GM21447 (cell line): ENCODE results near the gene PAGR1.
"Not testable (repeated sequence)": the region's sequence is repeated elsewhere in the genome, so short reads cannot be mapped to it uniquely, and the experiment has no call there.

Experiments
- ATAC-seq: cut with Tn5 transposase; IDR thresholded peaks from one replicate; pipeline ENCODE4 v1.9.1; 2021; ENCODE audit not compliant: unreplicated experiment

Gene PAGR1

DNA sequence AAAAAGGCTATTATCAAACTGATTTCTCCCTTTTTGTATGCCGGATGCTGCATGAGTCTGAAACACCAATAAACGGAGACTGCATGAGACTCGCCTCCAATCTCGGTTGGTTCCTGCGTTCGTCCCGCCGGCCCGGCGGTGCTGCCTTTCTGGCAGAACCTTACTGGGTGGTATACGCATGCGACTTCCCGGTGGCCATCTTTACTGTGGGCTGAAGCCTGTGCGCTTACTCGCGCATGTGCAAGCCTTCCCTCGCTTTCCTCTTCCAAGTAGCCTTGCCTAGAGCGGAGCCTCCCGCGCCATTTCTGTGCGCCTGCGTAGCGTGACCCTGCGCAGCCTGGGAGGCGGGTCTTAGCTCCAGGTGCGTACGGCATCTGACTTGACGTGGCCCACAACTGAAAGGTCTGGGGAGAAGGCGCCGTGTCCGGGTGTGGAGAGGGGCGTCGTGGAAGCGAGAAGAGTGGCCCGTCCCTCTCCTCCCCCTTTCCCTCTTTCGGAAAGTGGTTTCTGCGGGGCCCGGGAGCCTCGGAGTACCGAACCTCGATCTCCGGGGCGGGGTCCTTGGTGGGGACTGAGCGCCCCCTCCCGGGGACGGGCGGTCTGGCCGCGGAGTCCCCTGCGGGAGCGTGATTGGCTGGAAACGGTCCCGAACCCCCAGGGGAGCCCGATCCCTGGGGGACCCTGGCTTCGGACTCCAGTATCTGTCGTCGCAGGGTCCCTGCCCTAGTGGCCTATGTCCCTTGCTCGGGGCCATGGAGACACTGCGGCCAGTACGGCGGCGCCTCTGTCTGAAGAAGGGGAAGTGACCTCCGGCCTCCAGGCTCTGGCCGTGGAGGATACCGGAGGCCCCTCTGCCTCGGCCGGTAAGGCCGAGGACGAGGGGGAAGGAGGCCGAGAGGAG is at the start of gene PAGR1:
PAGR1 (plus strand) TSS at position 360 of the 901 bp plus-strand sequence; CDS start at position 734, 374 bp downstream.
- peak; percentile 50 for ATAC-seq

- no peak for ATAC-seq
These were observed 49.4 kb upstream of the PAGR1 start for GRCh38 chr16:29766571-29766970.

GRCh38 chr16:29767062-29767461 is 48.9 kb upstream of the PAGR1 start:
- no peak for ATAC-seq

GRCh38 chr16:29769507-29769906 is 46.4 kb upstream of the PAGR1 start:
- no peak for ATAC-seq

DNA sequence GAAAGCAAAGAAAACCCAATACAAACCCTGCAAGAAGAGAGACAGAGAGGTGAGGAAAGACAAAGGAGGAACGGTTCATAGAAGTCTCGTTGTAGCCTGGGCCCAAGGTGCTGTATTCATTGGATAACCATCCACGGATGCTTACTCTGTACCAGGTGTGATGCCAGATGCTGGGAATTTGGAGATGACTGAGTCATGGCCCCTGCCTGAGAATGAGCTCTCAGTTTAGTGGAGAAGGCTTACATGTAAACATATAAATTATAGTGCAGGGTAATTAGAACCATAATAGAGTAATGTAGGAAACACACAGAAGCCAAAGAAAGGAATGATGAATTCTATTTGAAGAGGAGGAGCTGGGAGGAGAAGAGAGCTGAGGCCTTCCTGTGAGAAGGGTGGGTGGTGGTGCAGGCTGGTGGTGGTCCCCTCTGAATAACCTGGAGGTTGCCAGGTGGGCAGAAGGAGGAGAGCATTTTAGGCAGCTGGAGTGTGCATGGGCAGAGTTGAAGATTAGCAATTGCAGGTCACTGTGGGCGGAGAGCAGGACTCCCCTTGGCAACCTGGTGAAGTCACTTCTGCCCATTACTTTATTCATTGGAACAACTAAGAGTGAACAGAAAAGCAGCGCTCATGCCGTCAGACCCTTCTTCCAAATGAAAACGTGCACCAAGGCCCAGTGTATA is 45.6 kb upstream of the PAGR1 start:
- no peak for ATAC-seq

- not testable (repeated sequence) for ATAC-seq
These were observed 43.6 kb upstream of the PAGR1 start for GRCh38 chr16:29772330-29772729.

GRCh38 chr16:29774730-29775129 is 41.2 kb upstream of the PAGR1 start:
- ATAC-seq = no peak

GRCh38 chr16:29775742-29776408 is 40.1 kb upstream of the PAGR1 start:
- no peak for ATAC-seq

DNA sequence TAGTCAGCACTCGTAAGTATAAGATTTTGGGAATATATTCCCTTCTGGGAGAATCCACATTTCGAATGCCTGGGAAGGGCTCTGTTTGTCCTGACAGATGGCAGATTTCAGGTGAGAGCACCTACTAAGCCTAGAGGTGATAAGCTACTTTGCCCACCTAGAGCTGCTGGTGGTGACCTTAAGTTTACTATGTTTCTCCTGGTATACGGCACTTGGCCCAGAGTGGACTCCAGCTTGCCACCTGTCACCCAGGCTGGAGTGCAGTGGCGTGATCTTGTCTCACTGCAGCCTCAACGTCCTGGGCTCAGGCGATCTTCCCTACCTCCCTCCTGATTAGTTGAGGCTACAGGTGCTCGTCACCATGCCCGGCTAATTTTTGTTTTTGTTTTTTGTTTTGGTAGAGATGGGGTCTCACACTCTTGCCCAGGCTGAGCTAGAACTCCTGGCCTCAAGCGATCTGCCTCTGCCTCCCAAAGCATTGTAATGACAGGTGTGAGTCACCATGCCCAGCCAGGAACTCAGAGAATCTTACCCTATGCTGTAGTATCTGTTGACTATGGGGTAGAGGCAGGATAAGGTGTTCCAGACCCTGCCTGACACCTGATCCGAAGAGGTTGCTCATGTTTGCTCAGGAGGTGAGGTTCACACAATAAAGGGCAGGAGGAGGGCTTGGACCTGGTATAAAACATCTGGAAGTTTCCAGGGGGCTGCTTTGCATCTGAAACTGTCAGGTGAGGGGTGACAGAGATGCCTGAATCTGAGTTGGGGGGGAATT is 38.2 kb upstream of the PAGR1 start, which contains the start of gene ZG16:
ZG16 (plus strand) TSS at position 681 of the 775 bp plus-strand sequence. CDS start 1,011 bp downstream, outside the sequence.
- ATAC-seq = no peak

DNA sequence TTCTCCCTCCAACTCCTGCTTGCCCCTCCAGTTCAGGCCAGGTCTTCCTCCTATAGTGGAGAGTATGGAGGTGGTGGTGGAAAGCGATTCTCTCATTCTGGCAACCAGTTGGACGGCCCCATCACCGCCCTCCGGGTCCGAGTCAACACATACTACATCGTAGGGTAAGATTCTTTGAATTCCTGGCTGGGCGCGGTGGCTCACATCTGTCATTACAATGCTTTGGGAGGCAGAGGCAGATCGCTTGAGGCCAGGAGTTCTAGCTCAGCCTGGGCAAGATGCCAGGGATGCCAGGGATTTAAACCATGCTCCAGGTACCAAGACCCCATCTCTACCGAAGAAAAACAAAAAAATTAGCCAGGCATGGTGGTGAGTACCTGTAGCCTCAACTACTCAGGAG is 36.5 kb upstream of the PAGR1 start:
- ATAC-seq = no peak

GRCh38 chr16:29783094-29783953 is 32.6 kb upstream of the PAGR1 start:
- ATAC-seq = not testable (repeated sequence)

GRCh38 chr16:29784157-29784556 is 31.8 kb upstream of the PAGR1 start:
- ATAC-seq = no peak

GRCh38 chr16:29784901-29785500 is 31.0 kb upstream of the PAGR1 start:
- ATAC-seq = no peak

DNA sequence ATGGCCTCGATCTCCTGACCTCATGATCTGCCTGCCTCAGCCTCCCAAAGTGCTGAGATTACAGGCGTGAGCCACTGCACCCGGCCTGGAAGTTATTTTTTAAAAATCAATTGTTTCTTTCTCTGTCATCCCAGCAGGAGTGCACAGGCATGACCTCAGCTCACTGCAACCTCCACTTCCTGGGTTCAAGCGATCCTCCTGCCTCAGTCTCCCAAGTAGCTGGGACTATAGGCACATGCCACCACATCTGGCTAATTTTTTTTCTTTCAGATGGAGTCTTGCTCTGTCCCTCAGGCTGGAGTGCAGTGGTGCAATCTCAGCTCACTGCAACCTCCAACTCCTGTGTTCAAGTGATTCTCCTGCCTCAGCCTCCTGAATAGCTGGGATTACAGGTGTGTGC is 28.8 kb upstream of the PAGR1 start:
- not testable (repeated sequence) for ATAC-seq

GRCh38 chr16:29789775-29790182 is 26.2 kb upstream of the PAGR1 start:
- no peak for ATAC-seq

- peak; percentile 92 for ATAC-seq
These were observed 25.6 kb upstream of the PAGR1 start, which contains the start of gene KIF22 for GRCh38 chr16:29790183-29790948. KIF22 (plus strand) TSS chr16:29790751; CDS start chr16:29790760, 9 bp downstream.

- ATAC-seq = no peak
These were observed 24.8 kb upstream of the PAGR1 start for GRCh38 chr16:29790949-29791844.
